HG02938 (cell line): ENCODE results near the gene TMTC3.
A peak's percentile ranks its signal among the peaks of the same experiment; 100 is the strongest.
"Not testable (repeated sequence)": the region's sequence is repeated elsewhere in the genome, so short reads cannot be mapped to it uniquely, and the experiment has no call there.

Source experiments
- ATAC-seq: cut with Tn5 transposase; IDR thresholded peaks from one replicate; pipeline ENCODE4 v1.9.1; 2021; ENCODE audit warnings: mild to moderate bottlenecking, moderate library complexity; ENCODE audit not compliant: unreplicated experiment

Gene TMTC3

DNA sequence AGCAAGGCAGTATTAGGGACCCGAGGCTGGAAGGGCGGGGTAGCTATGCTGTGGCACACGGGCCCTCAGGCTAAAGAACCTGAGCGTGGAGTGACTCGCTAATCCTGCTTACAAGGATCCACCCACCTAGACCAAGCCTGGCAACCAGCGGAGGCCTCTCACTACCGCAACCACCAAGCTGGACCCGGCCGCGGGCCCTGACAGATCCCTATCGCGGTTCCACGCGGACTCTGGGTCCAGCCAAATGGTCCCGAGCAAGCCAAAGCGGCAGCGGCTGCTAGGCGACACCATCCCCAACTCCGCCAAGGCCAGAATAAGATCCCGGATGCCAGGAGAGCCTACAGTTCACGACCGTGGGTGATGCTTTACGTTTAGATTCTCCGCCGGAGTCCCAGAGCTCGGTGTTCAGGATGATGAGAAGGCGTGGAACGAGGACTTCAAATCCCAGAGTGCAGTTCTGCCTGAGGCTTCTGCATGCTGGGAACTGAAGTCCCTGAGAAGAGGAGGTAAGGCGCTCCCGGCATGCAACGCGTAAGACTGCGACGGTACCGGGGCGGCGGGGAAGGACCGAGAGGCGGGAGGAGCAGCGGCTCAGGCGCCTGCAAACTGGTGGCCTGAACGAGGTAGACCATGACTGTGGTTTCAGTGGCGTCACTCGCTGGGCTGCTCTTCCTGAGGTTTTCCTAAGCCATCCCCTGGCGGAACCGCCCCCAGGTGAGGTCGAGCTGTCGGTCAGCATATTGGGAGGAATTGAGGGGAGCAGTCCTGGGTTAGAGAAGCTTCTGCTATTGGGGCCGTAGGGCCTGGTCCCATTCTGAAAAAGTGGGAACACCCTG lies at the start of gene TMTC3, which contains the start of gene CEP290:
Gene TMTC3 (plus strand): TSS at position 534 of the 836 bp plus-strand sequence. CDS start 6,009 bp downstream, outside the sequence.
Gene CEP290 (minus strand): TSS at position 315 of the 836 bp plus-strand sequence. CDS start 781 bp downstream, outside the sequence.
- ATAC-seq: peak; percentile 93

DNA sequence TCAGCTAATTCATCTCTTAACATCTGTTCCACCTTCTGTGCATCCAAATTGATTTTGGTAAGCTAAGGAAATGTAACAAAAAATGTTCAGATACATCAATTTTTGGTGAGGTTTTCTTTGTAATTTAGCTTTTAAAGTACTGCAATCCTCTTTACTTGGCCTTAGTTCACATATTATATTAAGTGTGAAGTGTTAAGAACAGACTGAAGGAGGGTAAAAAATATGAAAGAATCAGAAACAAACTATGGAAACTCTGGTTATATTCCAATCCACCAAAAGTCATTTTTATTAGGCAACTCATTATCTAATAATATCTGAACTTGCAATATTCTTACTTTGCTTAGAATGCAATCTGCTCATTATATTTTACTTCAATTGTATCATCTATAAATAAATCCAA lies 49.3 kb upstream of the TMTC3 start:
- ATAC-seq: no peak

DNA sequence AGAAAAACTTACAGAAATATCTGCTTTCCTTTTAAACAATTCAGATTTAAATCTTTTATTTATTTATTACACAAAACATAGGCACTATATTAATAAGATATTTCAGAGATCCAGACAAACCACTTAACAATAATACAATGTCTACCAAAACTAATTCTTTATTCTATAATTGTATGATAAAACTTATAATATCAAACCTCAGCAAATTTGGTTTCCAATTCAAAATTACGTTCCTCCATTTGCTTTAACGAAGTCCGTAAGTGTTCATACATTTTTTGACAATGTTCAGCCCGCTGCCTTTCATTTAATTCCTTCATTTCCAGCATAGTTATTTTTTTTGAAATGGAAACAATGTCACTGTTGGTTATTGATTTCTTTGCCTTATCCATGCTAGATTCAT lies 48.5 kb upstream of the TMTC3 start:
- ATAC-seq: no peak

- no peak for ATAC-seq
Observed at GRCh38 chr12:88108021-88108420, 34.1 kb upstream of the TMTC3 start.

DNA sequence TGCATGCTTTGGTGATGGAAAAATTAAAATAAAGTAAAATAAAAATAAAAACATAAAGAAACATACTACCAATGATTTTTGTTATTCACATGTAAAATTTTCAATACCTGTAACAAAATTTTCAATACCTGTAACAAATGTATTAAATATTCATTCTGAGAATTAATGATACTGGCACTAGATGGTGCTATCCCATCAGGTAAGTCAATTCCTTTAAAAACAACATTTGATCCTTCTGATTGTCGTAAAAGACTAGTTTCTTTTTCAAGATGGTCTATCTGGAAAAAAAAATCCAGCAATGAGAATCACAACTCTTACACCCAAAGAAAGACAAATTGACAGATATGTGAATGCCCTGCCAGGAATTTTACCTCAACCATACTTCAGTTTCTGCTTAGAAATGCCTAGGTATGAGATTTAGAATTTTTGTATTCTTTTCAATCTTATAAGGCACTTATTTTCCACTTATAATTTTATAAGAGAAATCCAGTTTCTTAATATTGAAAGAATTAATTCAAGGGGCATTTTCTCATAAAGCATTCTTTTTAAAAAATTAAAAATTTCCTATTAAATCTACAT lies 30.9 kb upstream of the TMTC3 start:
- ATAC-seq: no peak

DNA sequence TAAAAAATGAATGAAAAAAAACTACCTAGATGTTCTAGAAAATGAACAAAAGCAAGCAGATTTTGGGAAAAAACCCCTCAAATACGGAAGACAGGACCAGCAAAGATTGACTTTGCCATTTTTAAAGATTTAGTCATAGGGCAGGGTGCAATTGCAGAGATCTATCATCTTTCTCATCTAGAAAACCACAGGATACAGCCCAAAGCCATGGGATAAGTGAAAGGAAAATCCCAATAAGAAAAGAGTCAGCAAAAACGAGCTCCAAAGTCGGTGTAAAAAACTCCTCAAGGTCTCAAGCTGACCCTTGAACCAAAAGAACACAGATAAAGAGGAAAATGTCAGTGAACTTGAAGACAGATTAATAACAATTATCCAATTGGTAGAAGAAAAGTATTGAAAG lies 28.2 kb upstream of the TMTC3 start:
- ATAC-seq: no peak

- ATAC-seq: no peak
Observed at GRCh38 chr12:88122666-88123065, 19.4 kb upstream of the TMTC3 start.

DNA sequence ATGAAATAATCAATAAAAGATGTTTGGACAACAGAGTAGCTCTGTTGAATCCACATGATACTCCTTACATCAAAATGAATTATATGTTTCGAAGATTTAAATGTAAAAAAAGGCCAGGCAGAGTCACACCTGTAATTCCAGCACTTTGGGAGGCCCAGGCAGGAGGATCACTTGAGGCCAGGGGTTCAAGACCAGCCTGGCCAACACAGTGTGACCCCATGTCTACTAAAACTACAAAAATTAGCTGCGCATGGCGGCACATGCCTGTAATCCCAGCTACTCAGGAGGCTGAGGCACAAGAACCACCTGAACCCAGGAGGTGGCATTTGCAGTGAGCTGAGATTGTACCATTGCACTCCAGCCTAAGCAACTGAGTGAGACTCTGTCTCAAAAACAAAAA lies 15.0 kb upstream of the TMTC3 start:
- ATAC-seq: no peak

DNA sequence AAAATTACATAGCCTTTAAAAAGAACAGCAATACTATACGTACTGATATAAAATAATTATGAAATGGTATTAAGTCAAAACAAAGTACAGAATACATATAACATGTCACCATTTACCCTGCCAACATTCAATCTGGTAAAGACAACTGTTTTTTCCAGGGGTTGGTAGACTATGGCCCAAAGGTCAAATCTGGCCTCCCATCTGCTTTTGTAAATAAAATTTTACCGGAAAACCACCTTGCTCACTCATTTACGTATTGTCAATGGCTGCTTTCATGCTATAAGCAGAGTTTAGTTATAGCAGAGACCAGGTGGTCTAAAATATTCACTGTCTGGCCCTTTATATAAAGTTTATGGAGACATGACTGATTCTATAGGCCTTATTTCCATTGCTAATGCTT lies 14.3 kb upstream of the TMTC3 start:
- ATAC-seq: no peak

GRCh38 chr12:88132392-88132791 lies 9.7 kb upstream of the TMTC3 start:
- no peak for ATAC-seq

- not testable (repeated sequence) for ATAC-seq
Observed at GRCh38 chr12:88133181-88133580, 8.9 kb upstream of the TMTC3 start.

GRCh38 chr12:88139711-88140110 lies 2.4 kb upstream of the TMTC3 start:
- ATAC-seq: not testable (repeated sequence)

- no peak for ATAC-seq
Observed at GRCh38 chr12:88141425-88141773, 708 bp upstream of the TMTC3 start.

DNA sequence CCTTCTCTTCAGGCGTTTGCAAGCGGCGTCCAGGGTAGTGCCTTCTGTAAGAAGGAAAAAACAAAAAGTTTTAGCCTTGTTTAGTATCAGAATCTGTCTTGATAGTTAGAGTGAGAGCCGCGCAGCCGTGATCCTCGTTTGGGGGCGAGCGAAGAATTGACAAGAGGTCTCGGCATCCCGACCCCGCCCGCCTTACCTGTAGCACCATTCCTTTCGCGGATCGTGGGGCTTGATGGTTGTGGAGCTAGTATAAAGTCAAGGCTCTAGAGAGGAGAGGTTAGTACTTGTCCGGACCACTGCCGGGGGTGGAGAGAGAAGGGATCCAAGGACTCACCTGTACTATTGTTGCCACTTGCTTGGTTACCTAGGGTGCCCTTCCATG lies 494 bp downstream of the TMTC3 start:
- peak; percentile 1 for ATAC-seq

DNA sequence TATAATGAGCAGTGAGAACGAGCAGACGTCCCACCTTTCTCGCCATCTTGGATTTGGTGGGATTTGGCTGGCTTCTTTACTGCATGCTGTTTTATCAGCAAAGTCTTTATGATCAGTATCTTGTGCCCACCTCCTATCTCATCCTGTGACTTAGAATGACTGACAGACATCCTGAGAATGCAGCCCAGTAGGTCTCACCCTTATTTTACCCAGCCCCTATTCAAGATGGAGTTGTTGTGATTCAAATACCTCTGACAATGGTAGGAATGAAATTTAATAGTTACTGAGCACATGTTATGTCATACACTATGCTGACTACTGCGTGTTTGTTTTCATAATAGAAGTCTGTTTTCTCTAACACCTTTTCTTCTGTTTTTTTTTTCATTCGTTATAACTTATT lies 1.9 kb downstream of the TMTC3 start:
- ATAC-seq: no peak

DNA sequence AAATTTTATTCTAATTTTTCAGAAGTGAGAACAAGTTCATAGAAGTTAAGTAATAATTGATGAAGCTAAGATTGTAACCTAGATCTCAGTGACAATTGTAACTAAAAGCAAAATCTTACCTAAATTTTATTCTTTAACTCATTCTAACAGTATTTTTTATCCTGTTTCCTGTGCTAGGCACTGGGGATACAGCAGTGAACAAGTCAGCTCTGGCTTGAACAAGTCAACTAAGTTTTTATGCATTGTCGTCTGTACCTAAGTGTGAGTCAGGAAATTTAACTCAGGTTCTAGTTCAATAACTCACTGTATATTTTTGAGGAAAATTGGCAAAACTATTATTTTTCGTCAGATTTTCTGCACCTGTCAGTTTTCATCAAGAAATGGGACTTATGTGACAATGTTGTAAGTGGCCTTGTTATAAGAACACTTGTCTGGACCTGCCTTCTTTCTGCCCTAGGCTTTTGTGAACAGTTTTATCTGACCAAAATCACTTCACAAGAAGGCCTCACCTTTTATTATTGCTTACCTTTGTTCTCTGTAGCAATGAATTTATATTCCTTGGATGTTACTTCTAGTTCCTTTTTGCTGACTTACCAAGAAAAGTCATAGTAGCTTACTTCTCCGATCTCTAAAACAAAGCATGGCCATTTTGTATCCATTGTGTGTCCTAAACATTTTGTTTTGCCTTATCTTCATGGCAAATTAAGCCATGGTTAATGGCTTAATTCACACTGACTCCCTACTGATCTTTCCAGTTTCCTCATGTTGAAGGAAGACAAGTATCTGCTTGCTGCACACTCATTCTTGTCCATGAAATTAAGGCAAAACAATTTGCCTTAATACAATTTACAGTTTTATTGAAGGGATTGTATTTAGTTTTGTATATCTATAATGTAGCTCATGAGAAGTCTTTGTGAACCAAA lies 2.7 kb downstream of the TMTC3 start:
- no peak for ATAC-seq

- no peak for ATAC-seq
Observed at GRCh38 chr12:88145567-88146505, 3.7 kb downstream of the TMTC3 start.

DNA sequence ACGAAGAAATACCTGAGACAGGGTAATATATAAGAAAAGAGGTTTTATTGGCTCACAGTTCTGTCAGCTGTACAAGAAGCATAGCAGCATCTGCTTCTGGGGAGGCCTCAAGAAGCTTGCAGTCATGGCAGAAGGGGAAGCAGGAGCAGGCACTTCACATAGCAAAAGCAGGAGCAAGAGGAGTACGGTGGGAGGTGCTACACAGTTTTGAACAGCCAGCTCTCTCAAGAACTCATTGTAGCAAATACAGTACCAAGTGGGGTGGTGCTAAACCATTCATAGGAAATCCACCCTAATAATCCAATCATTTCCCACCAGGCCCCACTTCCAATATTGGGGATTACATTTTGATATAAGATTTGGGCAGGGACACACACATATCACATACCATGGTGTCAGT lies 8.0 kb downstream of the TMTC3 start:
- no peak for ATAC-seq

- ATAC-seq: no peak
Observed at GRCh38 chr12:88153959-88154358, 11.9 kb downstream of the TMTC3 start.

GRCh38 chr12:88156075-88156654 lies 14.1 kb downstream of the TMTC3 start:
- no peak for ATAC-seq
